Measurements from ENCODE around the gene MGRN1.

Gene MGRN1

GRCh38 chr16:4661661-4662060 is 37.0 kb downstream of the MGRN1 start:
- Histone ChIP-seq H3K27me3 (ENCODE audit: insufficient read depth, poor library complexity, severe bottlenecking) (no peaks in the 10 kb centered on the region), H3K4me3 (replicated peaks; ENCODE audit: insufficient read depth, low read length) (no peak overlapping the region), H3K27ac (replicated peaks) (peak overlapping the region; percentile 95)
- DNase-seq (ENCODE audit: low read depth in 1 of 2, low spot score in 1 of 2): peak in 1 of 2 experiments; percentile 72
- TF ChIP-seq POLR2AphosphoS5 (IDR thresholded peaks at IDR 0.05; ENCODE audit: low read depth): peak; percentile 97
- TF ChIP-seq, protein P1, sequence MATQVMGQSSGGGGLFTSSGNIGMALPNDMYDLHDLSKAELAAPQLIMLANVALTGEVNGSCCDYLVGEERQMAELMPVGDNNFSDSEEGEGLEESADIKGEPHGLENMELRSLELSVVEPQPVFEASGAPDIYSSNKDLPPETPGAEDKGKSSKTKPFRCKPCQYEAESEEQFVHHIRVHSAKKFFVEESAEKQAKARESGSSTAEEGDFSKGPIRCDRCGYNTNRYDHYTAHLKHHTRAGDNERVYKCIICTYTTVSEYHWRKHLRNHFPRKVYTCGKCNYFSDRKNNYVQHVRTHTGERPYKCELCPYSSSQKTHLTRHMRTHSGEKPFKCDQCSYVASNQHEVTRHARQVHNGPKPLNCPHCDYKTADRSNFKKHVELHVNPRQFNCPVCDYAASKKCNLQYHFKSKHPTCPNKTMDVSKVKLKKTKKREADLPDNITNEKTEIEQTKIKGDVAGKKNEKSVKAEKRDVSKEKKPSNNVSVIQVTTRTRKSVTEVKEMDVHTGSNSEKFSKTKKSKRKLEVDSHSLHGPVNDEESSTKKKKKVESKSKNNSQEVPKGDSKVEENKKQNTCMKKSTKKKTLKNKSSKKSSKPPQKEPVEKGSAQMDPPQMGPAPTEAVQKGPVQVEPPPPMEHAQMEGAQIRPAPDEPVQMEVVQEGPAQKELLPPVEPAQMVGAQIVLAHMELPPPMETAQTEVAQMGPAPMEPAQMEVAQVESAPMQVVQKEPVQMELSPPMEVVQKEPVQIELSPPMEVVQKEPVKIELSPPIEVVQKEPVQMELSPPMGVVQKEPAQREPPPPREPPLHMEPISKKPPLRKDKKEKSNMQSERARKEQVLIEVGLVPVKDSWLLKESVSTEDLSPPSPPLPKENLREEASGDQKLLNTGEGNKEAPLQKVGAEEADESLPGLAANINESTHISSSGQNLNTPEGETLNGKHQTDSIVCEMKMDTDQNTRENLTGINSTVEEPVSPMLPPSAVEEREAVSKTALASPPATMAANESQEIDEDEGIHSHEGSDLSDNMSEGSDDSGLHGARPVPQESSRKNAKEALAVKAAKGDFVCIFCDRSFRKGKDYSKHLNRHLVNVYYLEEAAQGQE (IDR thresholded peaks at IDR 0.05; ENCODE audit: insufficient replicate concordance, low read depth): no peak

GRCh38 chr16:4663465-4663776 is 38.8 kb downstream of the MGRN1 start:
- no peak overlapping the region for H3K4me3 ChIP-seq (replicated peaks; ENCODE audit: insufficient read depth, low read length)
- TF ChIP-seq, protein P1 (IDR thresholded peaks at IDR 0.05; ENCODE audit: insufficient replicate concordance, low read depth): no peak
- no peak for TF ChIP-seq GABPA (IDR thresholded peaks at IDR 0.05; ENCODE audit: low read depth)
- no peak for TF ChIP-seq POLR2AphosphoS5 (IDR thresholded peaks at IDR 0.05; ENCODE audit: low read depth)
- TF ChIP-seq, protein P2, sequence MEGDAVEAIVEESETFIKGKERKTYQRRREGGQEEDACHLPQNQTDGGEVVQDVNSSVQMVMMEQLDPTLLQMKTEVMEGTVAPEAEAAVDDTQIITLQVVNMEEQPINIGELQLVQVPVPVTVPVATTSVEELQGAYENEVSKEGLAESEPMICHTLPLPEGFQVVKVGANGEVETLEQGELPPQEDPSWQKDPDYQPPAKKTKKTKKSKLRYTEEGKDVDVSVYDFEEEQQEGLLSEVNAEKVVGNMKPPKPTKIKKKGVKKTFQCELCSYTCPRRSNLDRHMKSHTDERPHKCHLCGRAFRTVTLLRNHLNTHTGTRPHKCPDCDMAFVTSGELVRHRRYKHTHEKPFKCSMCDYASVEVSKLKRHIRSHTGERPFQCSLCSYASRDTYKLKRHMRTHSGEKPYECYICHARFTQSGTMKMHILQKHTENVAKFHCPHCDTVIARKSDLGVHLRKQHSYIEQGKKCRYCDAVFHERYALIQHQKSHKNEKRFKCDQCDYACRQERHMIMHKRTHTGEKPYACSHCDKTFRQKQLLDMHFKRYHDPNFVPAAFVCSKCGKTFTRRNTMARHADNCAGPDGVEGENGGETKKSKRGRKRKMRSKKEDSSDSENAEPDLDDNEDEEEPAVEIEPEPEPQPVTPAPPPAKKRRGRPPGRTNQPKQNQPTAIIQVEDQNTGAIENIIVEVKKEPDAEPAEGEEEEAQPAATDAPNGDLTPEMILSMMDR (IDR thresholded peaks at IDR 0.05; ENCODE audit: insufficient read depth, low read length): no peak
- TF ChIP-seq SPI1 (IDR thresholded peaks at IDR 0.05; ENCODE audit: borderline replicate concordance, low read depth): no peak
- no peaks in the 10 kb centered on the region for H3K27me3 ChIP-seq (ENCODE audit: insufficient read depth, poor library complexity, severe bottlenecking)
- H3K27ac ChIP-seq (replicated peaks): peak overlapping the region; percentile 95
- DNase-seq (ENCODE audit: low read depth in 1 of 2, low spot score in 1 of 2): no peak

GRCh38 chr16:4663777-4664465 is 39.3 kb downstream of the MGRN1 start:
- Histone ChIP-seq H3K27ac (replicated peaks) (peak overlapping the region; percentile 95), H3K27me3 (ENCODE audit: insufficient read depth, poor library complexity, severe bottlenecking) (no peaks in the 10 kb centered on the region), H3K4me3 (replicated peaks; ENCODE audit: insufficient read depth, low read length) (no peak overlapping the region; the same call in 1 of the 2 replicates)
- DNase-seq (ENCODE audit: low read depth in 1 of 2, low spot score in 1 of 2): peak; percentile 95 to 98
- TF ChIP-seq GABPA (IDR thresholded peaks at IDR 0.05; ENCODE audit: low read depth): no peak
- TF ChIP-seq, protein P2 (IDR thresholded peaks at IDR 0.05; ENCODE audit: insufficient read depth, low read length): no peak
- TF ChIP-seq POLR2AphosphoS5 (IDR thresholded peaks at IDR 0.05; ENCODE audit: low read depth): peak; percentile 83
- TF ChIP-seq, protein P1 (IDR thresholded peaks at IDR 0.05; ENCODE audit: insufficient replicate concordance, low read depth): no peak
- TF ChIP-seq SPI1 (IDR thresholded peaks at IDR 0.05; ENCODE audit: borderline replicate concordance, low read depth): peak; percentile 94
